ENCODE data around the gene PLEKHA1. TPM values are rescaled to one million over a fixed set of nuclear protein-coding genes. Genes with fewer than 3 reads are reported as not detected.

Gene PLEKHA1
- 38.2 TPM for total RNA-seq (ENCODE audit: unreplicated experiment)
- long read RNA-seq, full-length matches to known transcripts, result 1 of 26 reads
- long read RNA-seq, partial matches to known transcripts, result 1 of 26 reads
- long read RNA-seq, other reads (novel, unspliced or antisense), result 24 of 26 reads

DNA sequence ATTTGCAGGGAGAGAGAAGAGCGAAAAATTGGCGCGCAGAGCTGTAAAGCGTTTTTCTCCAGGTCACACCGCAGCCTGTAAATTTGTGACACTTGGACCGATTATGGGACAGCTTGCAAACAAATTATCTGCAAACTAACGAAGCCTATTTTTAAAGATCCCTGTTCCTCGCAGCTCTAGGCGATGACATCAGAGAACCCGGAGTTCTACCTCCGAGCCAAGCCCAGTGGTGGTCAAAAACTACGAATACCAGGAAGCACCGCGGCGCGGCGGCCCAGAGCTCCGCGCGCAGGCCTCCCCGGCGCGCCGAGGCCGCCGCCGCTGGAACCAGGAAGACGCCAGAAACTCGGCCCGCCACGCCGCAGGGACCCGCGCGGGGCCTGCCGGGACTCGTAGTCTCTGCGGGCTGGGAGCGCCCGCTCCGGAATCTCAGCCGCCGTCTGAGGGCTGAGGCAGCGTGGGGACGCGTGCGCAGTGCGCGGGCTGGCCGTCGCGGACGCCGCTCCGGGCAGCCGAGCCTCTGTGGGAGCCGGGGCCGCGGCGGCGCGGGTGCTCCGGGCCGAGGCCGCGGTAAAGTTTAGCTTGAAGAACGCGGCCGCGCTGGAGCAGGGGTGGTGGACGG, at the start of gene PLEKHA1:
PLEKHA1 (plus strand) TSS at position 472 of the 622 bp plus-strand sequence. CDS start 18,493 bp downstream, outside the sequence.
- Mint-ChIP-seq H3K27ac (ENCODE audit: unreplicated experiment) (peak within 1 kb of the TSS; percentile 82), H3K4me1 (ENCODE audit: unreplicated experiment) (peaks cover 13% of the 10 kb centered on the region), H3K27me3 (ENCODE audit: unreplicated experiment) (peaks cover 4% of the 10 kb centered on the region), H3K36me3 (ENCODE audit: low read depth, unreplicated experiment) (peaks cover under 1% of the 10 kb centered on the region), H3K9me3 (ENCODE audit: unreplicated experiment) (no peaks in the 10 kb centered on the region), H3K4me3 (ENCODE audit: unreplicated experiment) (peak within 1 kb of the TSS; percentile 96)
- TF ChIP-seq, protein P1, sequence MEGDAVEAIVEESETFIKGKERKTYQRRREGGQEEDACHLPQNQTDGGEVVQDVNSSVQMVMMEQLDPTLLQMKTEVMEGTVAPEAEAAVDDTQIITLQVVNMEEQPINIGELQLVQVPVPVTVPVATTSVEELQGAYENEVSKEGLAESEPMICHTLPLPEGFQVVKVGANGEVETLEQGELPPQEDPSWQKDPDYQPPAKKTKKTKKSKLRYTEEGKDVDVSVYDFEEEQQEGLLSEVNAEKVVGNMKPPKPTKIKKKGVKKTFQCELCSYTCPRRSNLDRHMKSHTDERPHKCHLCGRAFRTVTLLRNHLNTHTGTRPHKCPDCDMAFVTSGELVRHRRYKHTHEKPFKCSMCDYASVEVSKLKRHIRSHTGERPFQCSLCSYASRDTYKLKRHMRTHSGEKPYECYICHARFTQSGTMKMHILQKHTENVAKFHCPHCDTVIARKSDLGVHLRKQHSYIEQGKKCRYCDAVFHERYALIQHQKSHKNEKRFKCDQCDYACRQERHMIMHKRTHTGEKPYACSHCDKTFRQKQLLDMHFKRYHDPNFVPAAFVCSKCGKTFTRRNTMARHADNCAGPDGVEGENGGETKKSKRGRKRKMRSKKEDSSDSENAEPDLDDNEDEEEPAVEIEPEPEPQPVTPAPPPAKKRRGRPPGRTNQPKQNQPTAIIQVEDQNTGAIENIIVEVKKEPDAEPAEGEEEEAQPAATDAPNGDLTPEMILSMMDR (IDR thresholded peaks at IDR 0.05; ENCODE audit: unreplicated experiment), result no peak
- peak; percentile 97 for DNase-seq (ENCODE audit: low spot score)

DNA sequence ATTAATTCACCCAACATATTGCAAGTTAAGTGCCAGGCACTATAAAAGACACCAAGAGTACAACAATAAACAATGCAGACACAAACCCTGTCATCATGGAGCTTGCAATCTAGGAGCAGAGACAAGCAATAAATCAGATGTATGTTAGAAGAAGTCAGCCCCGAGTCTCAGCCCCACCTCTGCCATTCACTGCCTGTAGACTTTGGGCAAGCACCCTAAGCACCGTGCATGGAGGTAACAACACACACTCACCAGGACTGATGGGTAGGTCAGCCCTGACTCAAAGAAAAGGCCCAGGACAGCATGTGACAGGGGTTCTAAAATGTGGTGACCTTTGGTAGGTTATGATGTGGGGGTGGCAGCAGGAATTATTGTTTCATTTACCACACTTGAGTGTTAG, 49.3 kb upstream of the PLEKHA1 start:
- DNase-seq (ENCODE audit: low spot score), result no peak
- TF ChIP-seq, protein P1 (IDR thresholded peaks at IDR 0.05; ENCODE audit: unreplicated experiment), result no peak
- Mint-ChIP-seq H3K9me3 (ENCODE audit: unreplicated experiment) (no peaks in the 10 kb centered on the region), H3K27ac (ENCODE audit: unreplicated experiment) (no peak overlapping the region), H3K27me3 (ENCODE audit: unreplicated experiment) (peaks cover 3% of the 10 kb centered on the region), H3K4me3 (ENCODE audit: unreplicated experiment) (no peak overlapping the region), H3K36me3 (ENCODE audit: low read depth, unreplicated experiment) (no peaks in the 10 kb centered on the region), H3K4me1 (ENCODE audit: unreplicated experiment) (no peaks in the 10 kb centered on the region)

DNA sequence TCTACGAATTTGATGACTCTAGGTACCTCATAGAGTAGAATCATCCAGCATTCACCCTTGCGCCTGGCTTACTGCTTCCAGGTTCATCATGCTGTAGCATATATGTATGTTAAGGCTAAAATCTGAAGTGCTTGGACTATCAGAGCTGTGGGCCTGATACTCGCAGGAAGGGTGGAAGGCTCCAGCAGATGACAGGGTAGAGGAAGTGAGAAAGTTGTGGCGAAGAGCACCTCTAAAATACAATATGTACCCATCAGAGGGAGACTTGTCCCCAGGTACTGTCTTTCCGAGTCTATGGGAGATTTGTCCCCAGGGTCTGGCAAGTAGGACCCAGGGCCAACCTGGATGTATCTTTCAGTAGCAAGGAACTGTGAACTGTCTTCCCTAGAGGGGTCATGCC, 48.1 kb upstream of the PLEKHA1 start:
- Mint-ChIP-seq H3K9me3 (ENCODE audit: unreplicated experiment) (no peaks in the 10 kb centered on the region), H3K4me3 (ENCODE audit: unreplicated experiment) (no peak overlapping the region), H3K27ac (ENCODE audit: unreplicated experiment) (no peak overlapping the region), H3K27me3 (ENCODE audit: unreplicated experiment) (peaks cover 2% of the 10 kb centered on the region), H3K4me1 (ENCODE audit: unreplicated experiment) (no peaks in the 10 kb centered on the region), H3K36me3 (ENCODE audit: low read depth, unreplicated experiment) (no peaks in the 10 kb centered on the region)
- TF ChIP-seq, protein P1 (IDR thresholded peaks at IDR 0.05; ENCODE audit: unreplicated experiment), result no peak
- no peak for DNase-seq (ENCODE audit: low spot score)

DNA sequence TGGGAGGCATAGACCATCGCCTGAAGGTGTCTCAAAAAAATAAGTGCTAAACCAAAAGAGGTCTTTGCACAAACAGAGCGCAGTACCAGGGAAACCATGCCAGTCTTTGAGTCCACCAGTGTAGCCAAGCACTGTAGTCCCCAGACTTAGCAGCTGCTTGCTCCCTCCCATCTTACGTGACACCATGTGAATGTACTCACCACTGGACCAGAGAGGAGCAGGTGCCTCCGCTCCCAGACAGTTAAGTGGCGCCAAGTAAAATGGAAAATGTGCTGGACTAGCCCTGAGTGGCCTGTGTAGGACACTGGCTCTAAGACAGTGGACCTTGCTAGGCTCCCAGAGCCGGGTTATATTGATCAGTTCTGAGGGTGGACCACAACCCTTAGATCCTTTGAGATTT, 47.7 kb upstream of the PLEKHA1 start:
- TF ChIP-seq, protein P1 (IDR thresholded peaks at IDR 0.05; ENCODE audit: unreplicated experiment), result no peak
- Mint-ChIP-seq H3K4me3 (ENCODE audit: unreplicated experiment) (no peak overlapping the region), H3K27me3 (ENCODE audit: unreplicated experiment) (peaks cover 2% of the 10 kb centered on the region), H3K27ac (ENCODE audit: unreplicated experiment) (no peak overlapping the region), H3K4me1 (ENCODE audit: unreplicated experiment) (no peaks in the 10 kb centered on the region), H3K9me3 (ENCODE audit: unreplicated experiment) (no peaks in the 10 kb centered on the region), H3K36me3 (ENCODE audit: low read depth, unreplicated experiment) (no peaks in the 10 kb centered on the region)
- DNase-seq (ENCODE audit: low spot score), result no peak

Measured in endothelial cell (in vitro differentiated cells).